IMR-90 (cell line): Measurements from ENCODE around the gene AFG1L. TPM values are rescaled to one million over a fixed set of nuclear protein-coding genes. Genes with fewer than 3 reads are reported as not detected.

Experiments used
- ATAC-seq: fragments of 200-7000 bp; cut with Tn5 transposase; 2 replicates; pipeline ENCODE4 v1.9.1; 2020; ENCODE audit warnings: low read depth, mild to moderate bottlenecking, moderate library complexity
- BruUV-seq: library from RNA; stranded (reverse); fragments of 400-500 nt; replicated peaks from 2 replicates; lab custom pipeline; 2021; lab: Mats Ljungman, UMichigan
- CTCF ChIA-PET: fragments of 300-600 bp; formaldehyde crosslinking; extraction: SDS; loops from one replicate; lab custom pipeline; 2021; ENCODE audit warnings: antibody characterized with exemption; lab: Yijun Ruan, JAX
- POLR2A ChIA-PET: fragments of 300-600 bp; sonication (Branson Sonifier 250); formaldehyde crosslinking; loops from one replicate; lab custom pipeline; 2022; ENCODE audit warnings: antibody characterized with exemption; ENCODE audit not compliant: unreplicated experiment; lab: Charles Lee
- DNase-seq: peaks from one replicate; pipeline ENCODE4 v3.0.0; 2013
- H2AFZ ChIP-seq: replicated peaks from 2 replicates; pipeline ENCODE3; 2013; ENCODE audit warnings: low read length, mild to moderate bottlenecking; ENCODE audit not compliant: poor library complexity
- H2AK5ac ChIP-seq: 2 replicates; pipeline ENCODE4 v1.6.1; 2013; ENCODE audit warnings: low read depth, low read length, inconsistent platforms
- H2AK9ac ChIP-seq: replicated peaks from 2 replicates; pipeline ENCODE3; 2013; ENCODE audit warnings: mild to moderate bottlenecking, low read depth, low read length, moderate library complexity; ENCODE audit not compliant: poor library complexity
- H2BK120ac ChIP-seq: 2 replicates; pipeline ENCODE4 v1.6.1; 2013; ENCODE audit warnings: low read depth, low read length, inconsistent platforms
- H2BK15ac ChIP-seq: 3 replicates; pipeline ENCODE4 v1.6.1; 2013; ENCODE audit warnings: low read depth, low read length, inconsistent platforms
- H2BK20ac ChIP-seq: 2 replicates; pipeline ENCODE4 v1.6.1; 2013; ENCODE audit warnings: low read depth, mild to moderate bottlenecking, inconsistent platforms, low read length, moderate library complexity
- H2BK5ac ChIP-seq: 2 replicates; pipeline ENCODE4 v1.6.1; 2013; ENCODE audit warnings: mild to moderate bottlenecking, low read depth, low read length, inconsistent platforms; ENCODE audit not compliant: poor library complexity, severe bottlenecking
- H3K14ac ChIP-seq: replicated peaks from 2 replicates; pipeline ENCODE4 v1.6.1; 2013; ENCODE audit warnings: low read depth, low read length, inconsistent platforms
- H3K18ac ChIP-seq: 2 replicates; pipeline ENCODE4 v1.6.1; 2013; ENCODE audit warnings: low read depth, low read length, control low read depth
- H3K23ac ChIP-seq: 2 replicates; pipeline ENCODE4 v1.6.1; 2013; ENCODE audit warnings: low read depth, low read length, inconsistent platforms
- H3K27ac ChIP-seq: 2 replicates; pipeline ENCODE4 v1.5.1; 2013; ENCODE audit warnings: mild to moderate bottlenecking, control low read depth, low read length; ENCODE audit not compliant: insufficient read depth
- H3K27me3 ChIP-seq: 2 replicates; pipeline ENCODE4 v1.6.1; 2013; ENCODE audit warnings: low read length; ENCODE audit not compliant: control insufficient read depth, insufficient read depth
- H3K36me3 ChIP-seq: 2 replicates; pipeline ENCODE4 v1.6.1; 2013; ENCODE audit warnings: low read length, mixed read lengths; ENCODE audit not compliant: control insufficient read depth, insufficient read depth
- H3K4ac ChIP-seq: 2 replicates; pipeline ENCODE4 v1.6.1; 2013; ENCODE audit warnings: low read depth, low read length, inconsistent platforms
- H3K4me1 ChIP-seq: 2 replicates; pipeline ENCODE4 v1.6.1; 2013; ENCODE audit warnings: low read length, mixed read lengths; ENCODE audit not compliant: control insufficient read depth, insufficient read depth
- H3K4me2 ChIP-seq: 2 replicates; pipeline ENCODE4 v1.6.1; 2013; ENCODE audit warnings: low read depth, mild to moderate bottlenecking, control low read depth, low read length, moderate library complexity
- H3K4me3 ChIP-seq: 2 replicates; pipeline ENCODE4 v1.5.1; 2013; ENCODE audit warnings: low read depth, mild to moderate bottlenecking, control low read depth, low read length, moderate library complexity; ENCODE audit not compliant: insufficient read depth
- H3K56ac ChIP-seq: 2 replicates; pipeline ENCODE4 v1.6.1; 2013; ENCODE audit warnings: low read length, inconsistent platforms; ENCODE audit not compliant: insufficient read depth; ENCODE audit errors: extremely low read depth
- H3K79me1 ChIP-seq, 2 experiments: 2 replicates each; pipeline ENCODE4 v1.6.1; 2013; ENCODE audit warnings: low read length in 2 of 2, inconsistent platforms in 1 of 2, low read depth in 1 of 2
- H3K9ac ChIP-seq: 2 replicates; pipeline ENCODE4 v1.6.1; 2013; ENCODE audit warnings: low read depth, low read length, control low read depth
- H3K9me1 ChIP-seq: 2 replicates; pipeline ENCODE4 v1.6.1; 2013; ENCODE audit warnings: low read length, inconsistent platforms; ENCODE audit not compliant: insufficient read depth
- H3K9me3 ChIP-seq: 2 replicates; pipeline ENCODE4 v1.6.1; 2013; ENCODE audit warnings: low read length; ENCODE audit not compliant: control insufficient read depth, insufficient read depth
- H4K20me1 ChIP-seq: 2 replicates; pipeline ENCODE4 v1.6.1; 2013; ENCODE audit warnings: low read length, inconsistent platforms; ENCODE audit not compliant: insufficient read depth
- H4K5ac ChIP-seq: 2 replicates; pipeline ENCODE4 v1.6.1; 2013; ENCODE audit warnings: mild to moderate bottlenecking, low read depth, low read length, control low read depth
- H4K8ac ChIP-seq, 2 experiments: 2 replicates each; pipeline ENCODE4 v1.6.1; 2013; ENCODE audit warnings: low read depth in 2 of 2, low read length in 2 of 2, control low read depth in 1 of 2, inconsistent platforms in 1 of 2
- H4K91ac ChIP-seq: 2 replicates; pipeline ENCODE4 v1.6.1; 2013; ENCODE audit warnings: low read depth, low read length, inconsistent platforms; ENCODE audit not compliant: insufficient read depth
- BHLHE40 ChIP-seq: fragments of 150-350 bp; IDR thresholded peaks from 2 replicates; pipeline ENCODE4 v1.6.1; 2016; ENCODE audit warnings: mild to moderate bottlenecking, low read depth, low read length
- CEBPB ChIP-seq: IDR thresholded peaks from 2 replicates; pipeline ENCODE4 v1.6.1; 2012; ENCODE audit warnings: low read depth, low read length, improper control_type of control experiment
- CHD1 ChIP-seq: IDR thresholded peaks from 2 replicates; pipeline ENCODE4 v1.6.1; 2012; ENCODE audit warnings: low read depth, low read length, improper control_type of control experiment
- FOS ChIP-seq: fragments of 150-350 bp; IDR thresholded peaks from 2 replicates; pipeline ENCODE4 v1.6.1; 2016; ENCODE audit warnings: low read depth, low read length
- MAFK ChIP-seq: IDR thresholded peaks from 2 replicates; pipeline ENCODE4 v1.6.1; 2012; ENCODE audit warnings: low read depth, low read length, improper control_type of control experiment
- MAZ ChIP-seq: IDR thresholded peaks from 2 replicates; pipeline ENCODE4 v1.6.1; 2012; ENCODE audit warnings: low read depth, mild to moderate bottlenecking, low read length, improper control_type of control experiment, moderate library complexity, borderline replicate concordance
- MXI1 ChIP-seq: IDR thresholded peaks from 2 replicates; pipeline ENCODE4 v1.6.1; 2012; ENCODE audit warnings: low read depth, mild to moderate bottlenecking, low read length, moderate library complexity, borderline replicate concordance
- NFE2L2 ChIP-seq: fragments of 150-350 bp; IDR thresholded peaks from 2 replicates; pipeline ENCODE4 v1.6.1; 2016; ENCODE audit warnings: low read depth, mild to moderate bottlenecking, low read length
- POLR2A ChIP-seq: IDR thresholded peaks from 2 replicates; pipeline ENCODE4 v1.6.1; 2012; ENCODE audit warnings: mild to moderate bottlenecking, low read depth, low read length
- RAD21 ChIP-seq: IDR thresholded peaks from 2 replicates; pipeline ENCODE4 v1.6.1; 2012; ENCODE audit warnings: low read length, improper control_type of control experiment
- RCOR1 ChIP-seq: IDR thresholded peaks from 2 replicates; pipeline ENCODE4 v1.6.1; 2012; ENCODE audit warnings: mild to moderate bottlenecking, low read length, improper control_type of control experiment; ENCODE audit not compliant: insufficient replicate concordance
- RFX5 ChIP-seq: IDR thresholded peaks from 2 replicates; pipeline ENCODE4 v1.8.0; 2012; ENCODE audit warnings: low read depth, mild to moderate bottlenecking, low read length, moderate library complexity
- SMC3 ChIP-seq: fragments of 150-350 bp; IDR thresholded peaks from 2 replicates; pipeline ENCODE4 v1.6.1; 2016; ENCODE audit warnings: low read depth, mild to moderate bottlenecking, antibody characterized with exemption, low read length, moderate library complexity
- WGBS, 2 experiments: methylation state at CpG; one replicate each; pipeline versions ENCODE4 v1.1.5 to v1.1.7; 2013; ENCODE audit warnings: missing lambda C conversion rate in 2 of 2; ENCODE audit not compliant: insufficient read length in 1 of 2; ENCODE audit errors: extremely low coverage in 2 of 2; 5-methylcytosine and 5-hydroxymethylcytosine counted together
- dilution Hi-C: fragments of 300-500 bp; cut with HindIII; formaldehyde crosslinking; loops from one replicate; pipeline ENCODE4 v1.14.3; 2018; ENCODE audit warnings: low sequenced_read_pairs; ENCODE audit not compliant: unreplicated experiment
- in situ Hi-C: fragments of 300-500 bp; cut with MboI; formaldehyde crosslinking; loops from 3 replicates; pipeline ENCODE4 v1.14.3; 2019; ENCODE audit warnings: low sequenced_read_pairs, inconsistent platforms, mixed read lengths
- intact Hi-C: fragments of 100-400 bp; cut with micrococcal nuclease; formaldehyde crosslinking; loops from 2 replicates; pipeline ENCODE4 v1.10.0; 2022
- polyA plus RNA-seq, 3 experiments: library from polyadenylated mRNA; depleted of rRNA; stranded (reverse); fragments of >200 nt; gene quantifications; 2 replicates each; pipeline ENCODE4 v1.2.3, GENCODE V29; 2012; ENCODE audit warnings: low replicate concordance in 1 of 3
- total RNA-seq: library from RNA; depleted of rRNA; stranded (reverse); fragments of >200 nt; gene quantifications from 2 replicates; pipeline ENCODE4 v1.2.3, GENCODE V29; 2012
- TF ChIP-seq, protein P1 (sequence below): conservative IDR thresholded peaks from 2 replicates; pipeline ENCODE4 v1.5.1; 2012; ENCODE audit warnings: mild to moderate bottlenecking, low read depth, low read length, improper control_type of control experiment
- TF ChIP-seq, protein P2 (sequence below): fragments of 150-350 bp; IDR thresholded peaks from 2 replicates; pipeline ENCODE4 v1.6.1; 2017; ENCODE audit warnings: mild to moderate bottlenecking, antibody characterized with exemption, low read length, low read depth
- TF ChIP-seq, protein P3 (sequence below): fragments of 150-350 bp; IDR thresholded peaks from 2 replicates; pipeline ENCODE4 v1.6.1; 2016; ENCODE audit warnings: low read depth, mild to moderate bottlenecking, low read length, moderate library complexity, borderline replicate concordance

AFG1L gene
- total and polyA plus RNA-seq, 2 of the 4 experiments (the other 2 are of a cell fraction), result 1.0 to 2.0 TPM

DNA sequence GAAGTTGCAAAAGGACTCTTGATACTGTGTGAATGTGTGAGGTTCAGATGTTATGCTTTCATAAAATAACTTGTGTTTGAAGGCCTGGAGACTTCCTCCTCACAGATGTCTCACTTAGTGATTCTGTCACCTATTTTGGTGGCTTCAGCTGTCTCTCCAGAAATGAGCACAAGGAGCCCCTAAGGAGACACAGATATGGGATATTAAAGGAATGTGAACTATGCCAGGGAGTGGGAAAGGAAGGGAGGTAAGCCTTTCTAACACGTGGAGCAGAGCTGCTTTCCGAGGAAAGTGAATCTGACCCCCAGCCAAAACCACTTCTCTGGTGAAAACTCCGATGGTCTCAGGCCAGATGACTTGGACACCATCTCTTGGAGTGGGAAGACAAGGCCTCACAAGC is 255.4 kb downstream of the AFG1L start:
- no peak overlapping the region for H3K27ac ChIP-seq
- H2AFZ ChIP-seq, result no peak overlapping the region
- H3K4me1 ChIP-seq, result peaks cover 7% of the 10 kb centered on the region
- ChIA-PET CTCF (interaction anchor here (1.3 kb wide), 1 partner anchor 8 kb away, joined by 3 read pairs; no protein-coding TSS in a partner anchor), POLR2A (no interaction called here)
- no peak overlapping the region for H3K4me3 ChIP-seq
- no TSS peak for BruUV-seq
- no peak overlapping the region; a peak in 1 of 4 replicates for H4K8ac ChIP-seq
- peak overlapping the region; percentile 63 for H4K5ac ChIP-seq
- in situ Hi-C loops (no loop called here), dilution Hi-C loops (no loop called here), intact Hi-C loops (no loop called here)
- peaks cover 3% of the 10 kb centered on the region; the same call in 1 of the 2 replicates for H3K9me1 ChIP-seq
- H3K4ac ChIP-seq, result no peak overlapping the region
- no peak overlapping the region for H3K4me2 ChIP-seq
- H2BK5ac ChIP-seq, result no peak overlapping the region
- no peak overlapping the region for H2BK20ac ChIP-seq
- TF ChIP-seq RFX5 (no peak), MAZ (no peak), RAD21 (no peak), MXI1 (no peak), MAFK (no peak), BHLHE40 (no peak), NFE2L2 (no peak), FOS (no peak), CEBPB (no peak), CHD1 (no peak), RCOR1 (no peak), SMC3 (no peak), POLR2A (no peak)
- TF ChIP-seq, protein P1, sequence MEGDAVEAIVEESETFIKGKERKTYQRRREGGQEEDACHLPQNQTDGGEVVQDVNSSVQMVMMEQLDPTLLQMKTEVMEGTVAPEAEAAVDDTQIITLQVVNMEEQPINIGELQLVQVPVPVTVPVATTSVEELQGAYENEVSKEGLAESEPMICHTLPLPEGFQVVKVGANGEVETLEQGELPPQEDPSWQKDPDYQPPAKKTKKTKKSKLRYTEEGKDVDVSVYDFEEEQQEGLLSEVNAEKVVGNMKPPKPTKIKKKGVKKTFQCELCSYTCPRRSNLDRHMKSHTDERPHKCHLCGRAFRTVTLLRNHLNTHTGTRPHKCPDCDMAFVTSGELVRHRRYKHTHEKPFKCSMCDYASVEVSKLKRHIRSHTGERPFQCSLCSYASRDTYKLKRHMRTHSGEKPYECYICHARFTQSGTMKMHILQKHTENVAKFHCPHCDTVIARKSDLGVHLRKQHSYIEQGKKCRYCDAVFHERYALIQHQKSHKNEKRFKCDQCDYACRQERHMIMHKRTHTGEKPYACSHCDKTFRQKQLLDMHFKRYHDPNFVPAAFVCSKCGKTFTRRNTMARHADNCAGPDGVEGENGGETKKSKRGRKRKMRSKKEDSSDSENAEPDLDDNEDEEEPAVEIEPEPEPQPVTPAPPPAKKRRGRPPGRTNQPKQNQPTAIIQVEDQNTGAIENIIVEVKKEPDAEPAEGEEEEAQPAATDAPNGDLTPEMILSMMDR, result no peak
- TF ChIP-seq, protein P2, sequence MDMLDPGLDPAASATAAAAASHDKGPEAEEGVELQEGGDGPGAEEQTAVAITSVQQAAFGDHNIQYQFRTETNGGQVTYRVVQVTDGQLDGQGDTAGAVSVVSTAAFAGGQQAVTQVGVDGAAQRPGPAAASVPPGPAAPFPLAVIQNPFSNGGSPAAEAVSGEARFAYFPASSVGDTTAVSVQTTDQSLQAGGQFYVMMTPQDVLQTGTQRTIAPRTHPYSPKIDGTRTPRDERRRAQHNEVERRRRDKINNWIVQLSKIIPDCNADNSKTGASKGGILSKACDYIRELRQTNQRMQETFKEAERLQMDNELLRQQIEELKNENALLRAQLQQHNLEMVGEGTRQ, result no peak
- TF ChIP-seq, protein P3, sequence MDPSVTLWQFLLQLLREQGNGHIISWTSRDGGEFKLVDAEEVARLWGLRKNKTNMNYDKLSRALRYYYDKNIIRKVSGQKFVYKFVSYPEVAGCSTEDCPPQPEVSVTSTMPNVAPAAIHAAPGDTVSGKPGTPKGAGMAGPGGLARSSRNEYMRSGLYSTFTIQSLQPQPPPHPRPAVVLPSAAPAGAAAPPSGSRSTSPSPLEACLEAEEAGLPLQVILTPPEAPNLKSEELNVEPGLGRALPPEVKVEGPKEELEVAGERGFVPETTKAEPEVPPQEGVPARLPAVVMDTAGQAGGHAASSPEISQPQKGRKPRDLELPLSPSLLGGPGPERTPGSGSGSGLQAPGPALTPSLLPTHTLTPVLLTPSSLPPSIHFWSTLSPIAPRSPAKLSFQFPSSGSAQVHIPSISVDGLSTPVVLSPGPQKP, result no peak
- H3K9me3 ChIP-seq, result no peaks in the 10 kb centered on the region
- H4K20me1 ChIP-seq, result no peaks in the 10 kb centered on the region
- DNase-seq (no peak), ATAC-seq (peak; percentile 37)
- H2BK15ac ChIP-seq, result no peak overlapping the region
- no peak overlapping the region for H2BK120ac ChIP-seq
- H3K36me3 ChIP-seq, result no peaks in the 10 kb centered on the region
- H3K14ac ChIP-seq, result no peak overlapping the region
- H3K23ac ChIP-seq, result no peak overlapping the region
- no peak overlapping the region for H2AK9ac ChIP-seq
- H3K56ac ChIP-seq, result no peak overlapping the region
- no peak overlapping the region for H3K9ac ChIP-seq
- H2AK5ac ChIP-seq, result no peak overlapping the region
- WGBS, 2 experiments, result no CpG with 5 or more reads among the region's 3 CpGs
- H3K27me3 ChIP-seq, result no peaks in the 10 kb centered on the region
- no peak overlapping the region for H4K91ac ChIP-seq
- peak overlapping the region; percentile 27 for H3K18ac ChIP-seq
- H3K79me1 ChIP-seq, result no peaks in the 10 kb centered on the region
